Measurements from ENCODE around the gene NR1D1.

NR1D1 gene

DNA sequence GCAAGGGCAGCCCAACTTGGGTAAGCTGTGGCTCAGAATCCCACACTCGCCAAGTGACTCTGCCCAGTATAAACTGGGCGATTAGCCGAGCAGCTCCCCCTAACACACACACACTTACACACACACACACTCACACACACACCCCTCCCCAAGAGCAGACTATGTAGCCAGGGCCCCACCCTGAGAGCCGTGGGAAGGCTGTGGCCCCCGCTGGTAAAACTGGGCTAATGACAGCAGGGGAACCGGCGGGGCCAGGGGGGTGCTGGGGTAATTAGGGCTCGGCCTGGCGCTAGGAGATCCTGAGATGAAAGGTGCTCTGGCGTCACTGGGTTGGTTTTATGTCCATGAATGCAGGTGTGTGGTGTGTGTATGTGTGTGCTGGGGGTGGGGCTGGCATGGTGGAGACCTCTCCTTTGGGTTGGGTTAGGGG, 38.8 kb downstream of the NR1D1 start:
- TF ChIP-seq, protein P1, sequence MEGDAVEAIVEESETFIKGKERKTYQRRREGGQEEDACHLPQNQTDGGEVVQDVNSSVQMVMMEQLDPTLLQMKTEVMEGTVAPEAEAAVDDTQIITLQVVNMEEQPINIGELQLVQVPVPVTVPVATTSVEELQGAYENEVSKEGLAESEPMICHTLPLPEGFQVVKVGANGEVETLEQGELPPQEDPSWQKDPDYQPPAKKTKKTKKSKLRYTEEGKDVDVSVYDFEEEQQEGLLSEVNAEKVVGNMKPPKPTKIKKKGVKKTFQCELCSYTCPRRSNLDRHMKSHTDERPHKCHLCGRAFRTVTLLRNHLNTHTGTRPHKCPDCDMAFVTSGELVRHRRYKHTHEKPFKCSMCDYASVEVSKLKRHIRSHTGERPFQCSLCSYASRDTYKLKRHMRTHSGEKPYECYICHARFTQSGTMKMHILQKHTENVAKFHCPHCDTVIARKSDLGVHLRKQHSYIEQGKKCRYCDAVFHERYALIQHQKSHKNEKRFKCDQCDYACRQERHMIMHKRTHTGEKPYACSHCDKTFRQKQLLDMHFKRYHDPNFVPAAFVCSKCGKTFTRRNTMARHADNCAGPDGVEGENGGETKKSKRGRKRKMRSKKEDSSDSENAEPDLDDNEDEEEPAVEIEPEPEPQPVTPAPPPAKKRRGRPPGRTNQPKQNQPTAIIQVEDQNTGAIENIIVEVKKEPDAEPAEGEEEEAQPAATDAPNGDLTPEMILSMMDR (IDR thresholded peaks at IDR 0.05; ENCODE audit: insufficient read depth, low read length, missing control alignments): no peak
- DNase-seq (ENCODE audit: low read depth, low spot score): no peak
- no peak overlapping the region; the same call in 1 of the 2 replicates for H3K4me3 ChIP-seq (ENCODE audit: low read depth, low read length)
- CTCF ChIA-PET: interaction anchor here (0.6 to 6.0 kb wide), 8 partner anchors 10 to 68 kb away, joined by 3 to 53 read pairs (median 10); no protein-coding TSS in a partner anchor
- POLR2A ChIA-PET: no interaction called here

GRCh38 chr17:40060887-40061608, 39.3 kb downstream of the NR1D1 start:
- no peak overlapping the region for H3K4me3 ChIP-seq (ENCODE audit: low read depth, low read length)
- ChIA-PET POLR2A (no interaction called here), CTCF (interaction anchor here (0.6 to 11.7 kb wide), 8 partner anchors 9 to 68 kb away, joined by 3 to 111 read pairs (median 14); no protein-coding TSS in a partner anchor)
- TF ChIP-seq, protein P1 (IDR thresholded peaks at IDR 0.05; ENCODE audit: insufficient read depth, low read length, missing control alignments): no peak
- DNase-seq (ENCODE audit: low read depth, low spot score): no peak

GRCh38 chr17:40059729-40060475, 40.5 kb downstream of the NR1D1 start:
- CTCF ChIA-PET: interaction anchor here (0.6 to 11.7 kb wide), 8 partner anchors 10 to 178 kb away, joined by 3 to 111 read pairs (median 11); no protein-coding TSS in a partner anchor
- H3K4me3 ChIP-seq (ENCODE audit: low read depth, low read length): no peak overlapping the region
- DNase-seq (ENCODE audit: low read depth, low spot score): no peak
- TF ChIP-seq, protein P1 (IDR thresholded peaks at IDR 0.05; ENCODE audit: insufficient read depth, low read length, missing control alignments): no peak
- POLR2A ChIA-PET: no interaction called here

- ChIA-PET CTCF (interaction anchor here (1.2 to 11.7 kb wide), 7 partner anchors 16 to 54 kb away, joined by 4 to 111 read pairs (median 14); no protein-coding TSS in a partner anchor), POLR2A (no interaction called here)
- DNase-seq (ENCODE audit: low read depth, low spot score): no peak
- TF ChIP-seq, protein P1 (IDR thresholded peaks at IDR 0.05; ENCODE audit: insufficient read depth, low read length, missing control alignments): no peak
- H3K4me3 ChIP-seq (ENCODE audit: low read depth, low read length): no peak overlapping the region
Measured at GRCh38 chr17:40058865-40059264, 41.5 kb downstream of the NR1D1 start.

GRCh38 chr17:40058186-40058784, 42.1 kb downstream of the NR1D1 start:
- no peak for DNase-seq (ENCODE audit: low read depth, low spot score)
- POLR2A ChIA-PET: no interaction called here
- TF ChIP-seq, protein P1 (IDR thresholded peaks at IDR 0.05; ENCODE audit: insufficient read depth, low read length, missing control alignments): no peak
- CTCF ChIA-PET: interaction anchor here (0.9 to 11.7 kb wide), 10 partner anchors 11 to 55 kb away, joined by 3 to 111 read pairs (median 8); partner anchors contain the start of gene CSF3
- no peak overlapping the region for H3K4me3 ChIP-seq (ENCODE audit: low read depth, low read length)

All from AG04449 (cell line).